DND-41 (cell line): ENCODE data around the gene TNS3.

Source experiments
- CTCF ChIP-seq: IDR thresholded peaks from 2 replicates; pipeline ENCODE4 v1.5.1; 2012; ENCODE audit warnings: borderline replicate concordance, low read length, moderate library complexity, mild to moderate bottlenecking; ENCODE audit not compliant: poor library complexity, severe bottlenecking; ENCODE audit errors: extremely low read depth
- EZH2 ChIP-seq: IDR thresholded peaks from 3 replicates; pipeline ENCODE4 v1.6.1; 2012; ENCODE audit warnings: borderline replicate concordance, low read depth, mild to moderate bottlenecking, moderate library complexity, low read length, inconsistent platforms; ENCODE audit not compliant: severe bottlenecking

- TF ChIP-seq CTCF (no peak), EZH2 (no peak)
These were observed 92.3 kb downstream of the TNS3 start for GRCh38 chr7:47489624-47490023.
